Measurements from ENCODE around the gene OR7E24.

- TF ChIP-seq CTCF (IDR thresholded peaks at IDR 0.05) (no peak), POLR2A (IDR thresholded peaks at IDR 0.05) (no peak), POLR2AphosphoS5 (IDR thresholded peaks at IDR 0.05) (no peak), EP300 (IDR thresholded peaks at IDR 0.05) (no peak)
These were observed at the start of gene OR7E24 for GRCh38 chr19:9250630-9251029.
